Tibial nerve (tissue), 4 donors: ENCODE data around the gene MMP25.

ENCODE experiments used
- EP300 ChIP-seq, 2 donors: sonication (generic); formaldehyde crosslinking; IDR thresholded peaks; one replicate each; pipeline ENCODE4 v1.6.1; 2017; ENCODE audit warnings: antibody characterized with exemption in 2 of 2, mild to moderate bottlenecking in 1 of 2
- POLR2A ChIP-seq, 2 donors: fragments of 450-650 bp; IDR thresholded peaks; one replicate each; pipeline ENCODE4 v1.6.1; 2017; ENCODE audit warnings: antibody characterized with exemption in 2 of 2, mild to moderate bottlenecking in 2 of 2, moderate library complexity in 2 of 2
- TF ChIP-seq, protein P1 (sequence below), 5 experiments: fragments of 200-600 bp in 3 of 5; fragments of 450-650 bp in 2 of 5; sonication (generic) in 3 of 5; IDR thresholded peaks; one replicate each; pipeline ENCODE4 v1.5.1; 2016 to 2019; ENCODE audit warnings: antibody characterized with exemption in 5 of 5, mild to moderate bottlenecking in 3 of 5, moderate library complexity in 2 of 5

GRCh38 chr16:3008690-3009037, 37.7 kb upstream of the MMP25 start:
- TF ChIP-seq, protein P1, sequence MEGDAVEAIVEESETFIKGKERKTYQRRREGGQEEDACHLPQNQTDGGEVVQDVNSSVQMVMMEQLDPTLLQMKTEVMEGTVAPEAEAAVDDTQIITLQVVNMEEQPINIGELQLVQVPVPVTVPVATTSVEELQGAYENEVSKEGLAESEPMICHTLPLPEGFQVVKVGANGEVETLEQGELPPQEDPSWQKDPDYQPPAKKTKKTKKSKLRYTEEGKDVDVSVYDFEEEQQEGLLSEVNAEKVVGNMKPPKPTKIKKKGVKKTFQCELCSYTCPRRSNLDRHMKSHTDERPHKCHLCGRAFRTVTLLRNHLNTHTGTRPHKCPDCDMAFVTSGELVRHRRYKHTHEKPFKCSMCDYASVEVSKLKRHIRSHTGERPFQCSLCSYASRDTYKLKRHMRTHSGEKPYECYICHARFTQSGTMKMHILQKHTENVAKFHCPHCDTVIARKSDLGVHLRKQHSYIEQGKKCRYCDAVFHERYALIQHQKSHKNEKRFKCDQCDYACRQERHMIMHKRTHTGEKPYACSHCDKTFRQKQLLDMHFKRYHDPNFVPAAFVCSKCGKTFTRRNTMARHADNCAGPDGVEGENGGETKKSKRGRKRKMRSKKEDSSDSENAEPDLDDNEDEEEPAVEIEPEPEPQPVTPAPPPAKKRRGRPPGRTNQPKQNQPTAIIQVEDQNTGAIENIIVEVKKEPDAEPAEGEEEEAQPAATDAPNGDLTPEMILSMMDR (IDR thresholded peaks at IDR 0.05) = no peak
- TF ChIP-seq POLR2A (IDR thresholded peaks at IDR 0.05) (no peak), EP300 (IDR thresholded peaks at IDR 0.05) (no peak)
